Prostate gland (tissue), 2 donors: ENCODE results near the gene NEDD4L. TPM values are rescaled to one million over a fixed set of nuclear protein-coding genes. Genes with fewer than 3 reads are reported as not detected.

Experiments
- DNase-seq: peaks from one replicate; pipeline ENCODE4 v3.0.0-alpha.2; 2019; ENCODE audit warnings: low spot score
- H3K27ac ChIP-seq, 2 donors: fragments of 200-600 bp; sonication (generic); 2 replicates each; pipeline ENCODE4 v1.5.1; 2017 to 2019
- H3K27me3 ChIP-seq: fragments of 200-600 bp; sonication (generic); replicated peaks from 2 replicates; pipeline ENCODE4 v1.5.1; 2019; ENCODE audit not compliant: insufficient read depth
- H3K36me3 ChIP-seq, 2 donors: fragments of 200-600 bp; sonication (generic); 1 replicate in 1 of 2; 2 replicates in 1 of 2; pipeline versions ENCODE4 v1.5.1 to v1.8.1; 2017 to 2019
- H3K4me1 ChIP-seq: fragments of 200-600 bp; sonication (generic); replicated peaks from 2 replicates; pipeline ENCODE4 v1.5.1; 2019
- H3K4me3 ChIP-seq, 2 donors: fragments of 200-600 bp; sonication (generic); 2 replicates each; pipeline ENCODE4 v1.5.1; 2017 to 2019
- H3K9me3 ChIP-seq: fragments of 200-600 bp; sonication (generic); 2 replicates; pipeline ENCODE4 v1.5.1; 2017
- POLR2A ChIP-seq: fragments of 450-650 bp; IDR thresholded peaks from one replicate; pipeline ENCODE4 v1.6.1; 2016; ENCODE audit warnings: antibody characterized with exemption, mild to moderate bottlenecking
- POLR2AphosphoS5 ChIP-seq: sonication (generic); formaldehyde crosslinking; IDR thresholded peaks from one replicate; pipeline ENCODE4 v1.6.1; 2017; ENCODE audit warnings: antibody characterized with exemption
- WGBS: methylation state at CpG from one replicate; pipeline ENCODE4 v1.1.5; 2018; 5-methylcytosine and 5-hydroxymethylcytosine counted together
- intact Hi-C: fragments of 100-400 bp; cut with DNase I; formaldehyde crosslinking; loops from one replicate; pipeline ENCODE4 v1.14.2; 2022
- total RNA-seq, 2 donors: library from RNA; depleted of rRNA; stranded (reverse); fragments of >200 nt; gene quantifications; one replicate each; pipeline ENCODE4 v1.1.0, GENCODE V29; 2016
- TF ChIP-seq, protein P1 (sequence below), 4 experiments: fragments of 200-600 bp in 2 of 4; fragments of 450-650 bp in 2 of 4; sonication (generic) in 2 of 4; IDR thresholded peaks; 1 replicate in 3 of 4; 2 replicates in 1 of 4; pipeline ENCODE4 v1.5.1; 2016 to 2019; ENCODE audit warnings: antibody characterized with exemption in 4 of 4, mild to moderate bottlenecking in 2 of 4, moderate library complexity in 2 of 4

The NEDD4L gene
- total RNA-seq, 2 donors from 2014 or later = 280 to 420 TPM

DNA sequence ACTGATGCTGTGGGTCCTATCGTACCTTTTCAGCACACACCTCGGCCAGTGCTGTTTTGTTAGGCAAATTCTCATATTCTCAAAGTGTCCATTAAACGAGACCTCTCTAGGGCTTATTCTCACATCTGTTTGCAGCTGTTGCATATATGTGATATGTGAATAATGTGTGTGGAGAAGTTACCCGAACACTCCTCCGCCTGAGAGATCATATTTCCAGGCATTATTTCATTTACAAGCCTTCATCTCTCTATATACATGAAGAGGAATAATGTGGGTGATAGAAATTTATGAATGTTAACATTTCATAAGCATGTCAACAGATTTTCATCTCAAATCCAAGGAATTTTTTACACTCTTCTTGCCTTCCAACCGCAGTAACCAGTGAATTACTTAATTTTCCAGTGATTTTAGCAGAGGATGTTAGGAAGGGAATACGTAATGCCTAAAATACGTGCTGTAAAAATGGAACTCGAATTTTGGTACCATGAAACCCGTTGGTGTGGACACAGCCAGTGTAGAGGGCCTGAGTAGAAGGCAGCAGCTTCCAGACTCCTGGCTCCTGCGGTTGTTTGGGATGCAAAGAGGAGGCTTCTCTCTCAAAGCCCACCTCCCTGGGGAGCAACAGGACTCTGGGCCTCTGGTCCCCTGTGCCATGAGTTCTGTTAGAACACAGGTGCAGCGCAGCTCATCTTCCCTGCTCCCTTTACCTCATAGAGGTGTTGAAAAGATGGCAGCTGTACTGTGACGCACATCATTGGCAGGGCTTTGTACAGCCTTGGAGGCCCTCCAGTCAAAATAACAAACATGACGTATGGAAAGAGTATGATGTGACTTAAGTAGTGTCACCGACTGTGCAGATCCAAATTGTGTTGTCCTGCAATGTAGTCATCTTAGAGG lies 280.1 kb downstream of the NEDD4L start:
- Histone ChIP-seq H3K27ac (no peak overlapping the region), H3K27me3 (no peaks in the 10 kb centered on the region), H3K9me3 (no peaks in the 10 kb centered on the region), H3K4me1 (peaks cover 6% of the 10 kb centered on the region), H3K36me3 (peaks cover 4 to 5% of the 10 kb centered on the region in 2 donors), H3K4me3 (no peak overlapping the region)
- DNase-seq = no peak
- 87% methylated on average over 15 of the region's 15 CpGs for WGBS
- intact Hi-C loops = loop anchor here (5.0 kb wide), 1 partner anchor 132 kb away; no protein-coding TSS in a partner anchor
- TF ChIP-seq, protein P1, sequence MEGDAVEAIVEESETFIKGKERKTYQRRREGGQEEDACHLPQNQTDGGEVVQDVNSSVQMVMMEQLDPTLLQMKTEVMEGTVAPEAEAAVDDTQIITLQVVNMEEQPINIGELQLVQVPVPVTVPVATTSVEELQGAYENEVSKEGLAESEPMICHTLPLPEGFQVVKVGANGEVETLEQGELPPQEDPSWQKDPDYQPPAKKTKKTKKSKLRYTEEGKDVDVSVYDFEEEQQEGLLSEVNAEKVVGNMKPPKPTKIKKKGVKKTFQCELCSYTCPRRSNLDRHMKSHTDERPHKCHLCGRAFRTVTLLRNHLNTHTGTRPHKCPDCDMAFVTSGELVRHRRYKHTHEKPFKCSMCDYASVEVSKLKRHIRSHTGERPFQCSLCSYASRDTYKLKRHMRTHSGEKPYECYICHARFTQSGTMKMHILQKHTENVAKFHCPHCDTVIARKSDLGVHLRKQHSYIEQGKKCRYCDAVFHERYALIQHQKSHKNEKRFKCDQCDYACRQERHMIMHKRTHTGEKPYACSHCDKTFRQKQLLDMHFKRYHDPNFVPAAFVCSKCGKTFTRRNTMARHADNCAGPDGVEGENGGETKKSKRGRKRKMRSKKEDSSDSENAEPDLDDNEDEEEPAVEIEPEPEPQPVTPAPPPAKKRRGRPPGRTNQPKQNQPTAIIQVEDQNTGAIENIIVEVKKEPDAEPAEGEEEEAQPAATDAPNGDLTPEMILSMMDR (IDR thresholded peaks at IDR 0.05) = no peak
- no peak for TF ChIP-seq POLR2AphosphoS5
- TF ChIP-seq POLR2A = no peak

DNA sequence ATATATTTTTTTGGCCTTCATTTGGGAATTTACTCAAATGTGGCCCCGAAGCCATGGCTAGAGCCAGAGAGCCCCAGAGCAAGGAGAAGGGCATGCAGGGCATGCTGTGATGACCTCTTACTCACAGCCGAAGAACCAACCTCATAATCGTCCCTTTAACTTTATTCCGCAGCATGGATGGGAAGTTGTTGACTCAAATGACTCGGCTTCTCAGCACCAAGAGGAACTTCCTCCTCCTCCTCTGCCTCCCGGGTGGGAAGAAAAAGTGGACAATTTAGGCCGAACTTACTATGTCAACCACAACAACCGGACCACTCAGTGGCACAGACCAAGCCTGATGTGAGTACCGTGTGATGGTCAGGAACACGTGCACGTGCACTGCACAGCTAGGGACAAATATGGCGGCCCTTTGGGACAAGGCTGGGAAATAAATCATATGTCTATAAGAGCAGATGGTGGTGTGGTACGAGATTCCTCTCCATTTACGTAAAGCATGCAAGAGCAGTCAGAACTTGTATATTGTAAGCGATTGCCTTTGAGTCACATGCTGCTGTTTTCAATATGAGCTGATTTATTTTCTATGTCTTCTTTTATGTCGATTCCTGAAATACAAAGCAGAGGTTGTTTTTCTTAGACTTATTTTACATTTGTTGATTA lies 280.9 kb downstream of the NEDD4L start:
- intact Hi-C loops = loop anchor here (5.0 kb wide), 1 partner anchor 133 kb away; no protein-coding TSS in a partner anchor
- 90% methylated on average over 16 of the region's 16 CpGs for WGBS
- H3K27ac ChIP-seq = no peak overlapping the region
- DNase-seq = no peak
- no peak overlapping the region for H3K4me3 ChIP-seq
- H3K36me3 ChIP-seq = peaks cover 5 to 6% of the 10 kb centered on the region in 2 donors
- H3K9me3 ChIP-seq = no peaks in the 10 kb centered on the region
- TF ChIP-seq, protein P1 (IDR thresholded peaks at IDR 0.05) = no peak
- no peak for TF ChIP-seq POLR2AphosphoS5
- TF ChIP-seq POLR2A = no peak
- peaks cover 4% of the 10 kb centered on the region for H3K4me1 ChIP-seq
- no peaks in the 10 kb centered on the region for H3K27me3 ChIP-seq

DNA sequence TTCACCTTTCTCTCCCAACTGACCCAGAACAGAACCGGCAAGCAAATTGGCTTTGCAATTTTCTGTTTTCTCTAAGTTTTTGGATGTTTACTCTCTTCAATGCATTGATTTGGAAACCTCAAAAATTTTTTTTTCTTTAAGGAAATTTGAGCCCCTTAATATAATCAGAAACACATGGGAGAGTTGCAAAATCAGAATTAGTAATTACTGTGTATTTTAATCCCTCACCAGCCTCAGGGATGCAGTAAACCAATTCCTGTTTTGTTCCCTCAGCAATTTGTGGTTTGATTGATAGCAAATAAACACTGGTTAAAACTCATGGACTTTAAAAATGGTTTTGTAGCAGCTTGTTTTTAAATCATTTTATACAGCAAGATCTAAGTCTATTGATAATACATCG lies 281.5 kb downstream of the NEDD4L start:
- no peak for DNase-seq
- Histone ChIP-seq H3K27ac (no peak overlapping the region), H3K27me3 (no peaks in the 10 kb centered on the region), H3K4me1 (peaks cover 4% of the 10 kb centered on the region), H3K9me3 (no peaks in the 10 kb centered on the region), H3K4me3 (no peak overlapping the region), H3K36me3 (peaks cover 5 to 8% of the 10 kb centered on the region in 2 donors)
- WGBS = 61% methylated on average over 2 of the region's 2 CpGs
- intact Hi-C loops = no loop called here
- no peak for TF ChIP-seq POLR2A
- TF ChIP-seq POLR2AphosphoS5 = no peak
- TF ChIP-seq, protein P1 (IDR thresholded peaks at IDR 0.05) = no peak

DNA sequence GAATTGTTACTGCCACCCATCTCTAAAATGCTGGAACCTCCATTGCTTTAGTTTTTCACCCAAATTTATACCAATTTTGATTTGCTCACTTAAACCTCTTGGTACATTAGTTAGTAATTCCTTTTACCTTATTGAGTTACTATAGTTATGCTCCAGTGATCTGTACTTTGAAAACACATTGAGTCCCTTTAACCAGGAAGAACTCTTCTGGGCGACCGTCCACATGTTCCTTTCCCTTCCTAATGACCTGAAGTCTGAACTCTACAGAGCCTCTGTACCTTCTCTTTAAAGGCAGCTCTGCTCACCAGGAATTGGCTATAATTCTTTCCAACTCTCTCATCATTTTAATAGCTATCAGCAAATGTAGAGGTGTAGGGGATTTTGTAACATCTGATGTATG lies 290.0 kb downstream of the NEDD4L start:
- Histone ChIP-seq H3K9me3 (no peaks in the 10 kb centered on the region), H3K27me3 (no peaks in the 10 kb centered on the region), H3K4me3 (no peak overlapping the region), H3K27ac (no peak overlapping the region), H3K36me3 (peaks cover 0 to 10% of the 10 kb centered on the region in 2 donors), H3K4me1 (no peaks in the 10 kb centered on the region)
- DNase-seq = no peak
- 88% methylated on average over 2 of the region's 2 CpGs for WGBS
- intact Hi-C loops = loop anchor here (10.0 kb wide), 1 partner anchor 431 kb away; no protein-coding TSS in a partner anchor
- TF ChIP-seq POLR2A = no peak

DNA sequence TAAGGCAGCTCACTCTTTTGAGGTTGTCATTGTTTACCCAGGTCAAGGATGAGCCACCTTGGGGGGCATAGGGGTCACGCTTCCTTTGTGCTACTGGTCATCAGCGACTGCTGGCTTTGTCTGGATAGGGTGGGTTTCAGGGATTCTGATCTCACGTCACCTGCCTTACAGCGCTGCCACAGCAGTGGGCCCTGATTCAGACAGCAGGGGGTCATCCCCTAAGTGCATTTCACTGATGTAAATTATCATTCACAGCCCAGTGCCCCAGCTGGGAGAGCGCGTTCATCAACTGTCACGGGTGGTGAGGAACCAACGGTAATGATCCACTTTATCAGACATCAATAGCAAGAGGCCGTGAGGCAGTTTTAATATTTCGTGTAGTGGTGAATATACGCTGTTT lies 291.2 kb downstream of the NEDD4L start:
- TF ChIP-seq POLR2AphosphoS5 = no peak
- TF ChIP-seq POLR2A = no peak
- TF ChIP-seq, protein P1 (IDR thresholded peaks at IDR 0.05) = no peak
- Histone ChIP-seq H3K4me3 (no peak overlapping the region), H3K36me3 (peaks cover 0 to 7% of the 10 kb centered on the region in 2 donors), H3K27ac (no peak overlapping the region), H3K9me3 (no peaks in the 10 kb centered on the region), H3K27me3 (no peaks in the 10 kb centered on the region), H3K4me1 (no peaks in the 10 kb centered on the region)
- 92% methylated on average over 11 of the region's 11 CpGs for WGBS
- DNase-seq = no peak
- intact Hi-C loops = loop anchor here (10.0 kb wide), 1 partner anchor 430 kb away; no protein-coding TSS in a partner anchor
